HG03439 (cell line): ENCODE measurements around the gene PDGFD.
"Not testable (repeated sequence)": the region's sequence is repeated elsewhere in the genome, so short reads cannot be mapped to it uniquely, and the experiment has no call there.

Experiments used
- ATAC-seq: cut with Tn5 transposase; IDR thresholded peaks from one replicate; pipeline ENCODE4 v1.9.1; 2021; ENCODE audit warnings: mild to moderate bottlenecking, moderate library complexity; ENCODE audit not compliant: unreplicated experiment

Gene PDGFD

DNA sequence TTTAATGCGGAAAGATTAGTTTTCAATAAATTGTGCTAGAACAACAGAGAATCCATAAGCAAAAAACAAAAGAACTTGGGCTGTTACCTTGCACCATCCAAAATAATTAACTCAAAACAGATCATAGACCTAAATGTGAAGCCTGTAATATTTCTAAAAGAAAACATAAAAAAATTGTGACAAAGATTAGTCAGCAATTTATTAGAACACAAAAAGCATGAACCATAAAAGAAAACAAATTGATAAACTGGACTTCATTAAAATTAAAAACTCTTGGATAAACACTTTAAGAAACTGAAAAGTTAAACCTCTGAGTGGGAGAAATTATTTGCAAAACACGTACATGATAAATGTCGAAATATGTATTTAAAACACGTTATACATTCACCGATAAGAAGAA lies 106.0 kb downstream of the PDGFD start:
- ATAC-seq = no peak

DNA sequence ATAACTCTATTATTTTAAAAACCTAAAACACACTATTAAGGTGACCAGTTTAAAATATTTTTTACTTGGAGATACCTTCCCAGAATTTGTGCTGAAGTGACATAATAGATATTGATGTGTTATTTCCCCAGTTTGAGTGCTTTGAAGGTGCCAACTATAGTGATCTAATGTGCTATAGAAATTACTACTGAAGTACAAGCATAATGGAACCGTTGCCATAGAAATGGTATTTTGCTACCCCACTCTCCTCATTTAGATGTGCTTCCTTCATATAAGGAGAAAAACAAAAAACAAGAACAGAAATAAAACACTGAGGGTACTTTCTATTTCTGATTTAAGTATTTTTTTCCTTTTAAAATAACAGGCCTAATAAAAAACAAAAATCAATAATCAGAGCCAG lies 108.4 kb downstream of the PDGFD start:
- ATAC-seq = no peak

DNA sequence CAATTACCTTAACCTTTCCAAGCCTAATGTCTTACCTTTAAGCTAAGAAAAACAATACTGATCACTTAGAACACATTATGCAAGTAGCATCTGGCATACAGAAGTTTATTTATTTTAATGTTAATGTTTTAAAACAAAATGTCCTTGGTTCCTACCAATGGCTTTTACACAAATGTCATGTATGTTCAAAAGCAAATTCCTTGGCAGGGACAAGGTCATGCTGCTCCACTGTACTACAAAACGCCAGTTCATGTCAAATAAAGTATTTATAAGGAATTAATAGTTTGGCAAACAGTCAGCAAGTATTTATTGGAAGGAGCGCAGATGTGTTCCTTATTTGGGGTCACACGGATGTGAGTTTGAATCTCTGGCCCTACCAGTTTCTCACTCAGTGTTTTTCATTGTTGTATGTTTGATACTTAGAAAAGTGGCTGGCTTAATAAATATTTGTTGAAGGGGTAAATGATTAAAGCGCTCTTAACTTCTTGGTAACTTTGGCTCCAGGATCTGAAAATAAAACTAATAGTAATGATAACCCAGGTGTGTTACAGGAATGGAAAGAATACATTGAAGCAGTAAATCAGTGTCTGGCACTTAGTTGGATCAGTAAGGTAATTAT lies 108.9 kb downstream of the PDGFD start:
- no peak for ATAC-seq

DNA sequence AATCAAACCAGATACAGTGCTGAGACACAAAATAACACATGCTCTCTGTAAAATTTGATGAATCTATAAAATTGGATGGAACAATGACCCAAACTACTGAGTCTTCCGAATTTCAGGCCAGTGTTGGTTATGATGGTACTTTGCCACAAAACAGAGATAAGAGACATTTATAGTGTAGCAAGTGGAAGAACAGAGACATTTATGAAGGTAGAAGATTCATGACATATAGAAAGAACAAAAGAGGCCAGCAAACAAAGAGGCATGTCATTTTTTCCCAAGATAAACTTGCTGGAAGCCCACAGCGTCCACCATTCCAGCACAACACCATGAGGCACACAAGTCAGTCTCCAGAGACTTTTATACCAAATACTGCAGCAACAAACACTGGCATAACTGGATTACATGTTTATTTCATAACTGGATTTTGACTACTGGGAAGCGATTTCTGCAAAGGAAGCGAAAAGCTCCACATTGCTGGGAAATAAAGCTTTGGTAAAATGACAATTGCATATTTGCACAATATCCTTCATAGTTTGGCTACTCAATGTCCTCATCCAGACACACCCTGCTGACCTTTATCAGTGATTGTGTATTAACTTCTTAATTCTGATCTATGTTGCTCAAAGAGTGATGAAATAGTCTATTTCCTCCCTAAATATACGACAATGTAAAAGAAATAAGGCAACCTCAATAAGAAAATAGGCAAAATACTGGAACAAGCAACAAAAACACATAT lies 110.0 kb downstream of the PDGFD start:
- ATAC-seq = no peak

DNA sequence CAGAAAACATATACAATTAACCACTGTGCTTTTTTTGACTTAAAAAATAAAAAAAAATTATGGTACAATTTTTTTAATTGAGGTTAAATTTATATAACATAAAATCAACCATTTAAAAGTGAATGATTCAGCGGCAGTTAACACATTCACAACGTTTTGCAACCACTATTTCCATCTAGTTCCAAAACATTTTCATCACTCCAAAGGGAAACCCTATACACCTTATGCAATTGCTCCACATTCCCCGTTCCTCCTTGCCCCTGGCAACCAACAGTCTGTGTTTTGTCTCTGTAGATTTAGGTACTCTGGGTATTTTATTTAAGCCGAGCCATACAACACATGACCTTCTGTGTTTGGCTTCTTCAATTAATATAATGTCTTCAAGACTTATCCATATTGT lies 112.2 kb downstream of the PDGFD start:
- ATAC-seq = no peak

DNA sequence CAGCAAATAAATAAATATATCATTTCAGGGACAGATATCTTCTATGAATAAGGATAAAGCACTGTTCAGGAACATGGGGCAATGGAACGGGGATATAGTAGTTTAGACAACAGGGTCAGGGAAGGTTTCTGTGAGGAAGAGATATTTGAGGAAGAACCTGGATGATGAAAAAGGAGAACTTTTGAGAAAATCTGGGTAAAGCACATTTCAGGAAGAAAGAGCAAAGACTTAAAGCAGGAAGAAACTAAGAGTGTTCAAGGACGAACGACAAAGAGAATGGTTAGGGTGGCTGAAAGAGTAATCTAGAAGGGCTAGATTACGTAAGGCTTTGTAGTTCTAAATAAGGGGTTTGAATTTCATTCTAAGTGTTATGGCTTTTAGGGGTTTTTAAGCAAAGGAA lies 114.8 kb downstream of the PDGFD start:
- ATAC-seq = no peak

DNA sequence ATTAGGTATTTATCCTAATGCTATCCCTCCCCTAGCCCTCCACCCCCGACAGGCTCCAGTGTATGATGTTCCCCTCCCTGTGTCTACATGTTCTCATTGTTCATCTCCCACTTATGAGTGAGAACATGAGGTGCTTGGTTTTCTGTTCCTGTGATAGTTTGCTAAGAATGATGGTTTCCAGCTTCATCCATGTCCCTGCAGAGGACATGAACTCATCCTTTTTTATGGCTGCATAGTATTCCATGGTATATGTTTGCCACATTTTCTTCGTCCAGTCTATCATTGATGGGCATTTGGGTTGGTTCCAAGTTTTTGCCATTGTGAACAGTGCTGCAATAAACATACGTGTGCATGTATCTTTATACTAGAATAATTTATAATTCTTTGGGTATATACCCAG lies 117.1 kb downstream of the PDGFD start:
- not testable (repeated sequence) for ATAC-seq

DNA sequence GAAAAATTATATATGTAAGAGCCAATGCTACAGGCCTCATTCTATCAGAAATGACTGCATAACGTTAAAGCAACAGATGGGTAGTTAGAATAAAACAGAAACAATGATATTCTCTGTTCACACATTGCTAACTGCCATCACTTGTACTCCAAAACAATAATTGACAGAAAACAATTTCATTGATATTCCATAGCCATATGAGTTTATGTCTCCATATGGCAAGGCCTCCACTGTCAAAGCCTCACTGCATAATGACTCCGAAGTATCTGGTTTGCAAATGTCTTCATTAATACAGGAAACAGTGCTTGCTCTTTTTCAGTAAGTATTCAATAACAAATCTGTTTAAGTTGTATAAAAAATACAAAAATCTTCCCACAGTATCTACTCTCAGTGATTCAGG lies 117.6 kb downstream of the PDGFD start:
- ATAC-seq = no peak

DNA sequence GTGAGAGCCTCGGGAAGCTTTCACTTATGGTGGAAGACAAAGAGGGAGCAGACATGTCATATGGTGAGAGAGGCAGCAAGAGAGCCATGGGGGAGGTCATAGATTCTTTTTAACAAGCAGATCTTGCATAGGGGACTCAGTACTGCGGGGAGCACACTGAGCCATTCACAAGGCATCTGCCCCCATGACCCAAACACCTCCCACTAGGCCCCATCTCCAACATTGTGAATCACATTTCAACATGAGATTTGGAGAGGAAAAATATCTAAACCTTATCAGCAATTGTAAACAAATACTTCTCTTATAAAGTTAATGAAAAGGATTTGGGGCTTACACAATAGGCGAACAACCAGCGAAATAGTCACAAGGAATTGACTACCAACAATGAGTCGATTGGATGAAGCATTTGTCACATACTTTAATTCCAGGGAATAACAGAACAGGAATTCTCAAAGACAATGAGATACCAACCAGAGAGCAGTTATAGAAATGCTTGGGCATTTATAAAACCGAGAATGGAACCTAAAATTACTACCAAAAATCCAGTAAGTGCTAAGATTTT lies 120.2 kb downstream of the PDGFD start:
- ATAC-seq = no peak

DNA sequence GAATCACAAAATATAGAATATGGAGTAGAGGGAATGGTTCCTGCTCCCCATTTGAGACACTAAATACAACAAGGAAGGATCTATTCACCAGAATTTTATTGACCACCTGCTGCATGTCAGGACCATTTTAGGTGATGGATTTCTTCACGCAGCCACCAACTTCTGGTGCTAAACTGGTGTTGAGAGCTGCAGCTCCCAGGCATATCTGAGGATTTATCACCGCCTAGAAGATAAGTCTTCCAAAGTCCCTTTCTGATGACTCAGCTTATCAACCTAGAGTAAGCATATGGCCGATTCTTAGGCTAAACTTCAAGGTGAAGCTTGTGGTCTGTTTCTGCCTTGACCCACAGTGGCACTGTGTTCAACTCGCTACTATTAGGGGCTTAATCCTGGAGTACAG lies 120.8 kb downstream of the PDGFD start:
- ATAC-seq = no peak

DNA sequence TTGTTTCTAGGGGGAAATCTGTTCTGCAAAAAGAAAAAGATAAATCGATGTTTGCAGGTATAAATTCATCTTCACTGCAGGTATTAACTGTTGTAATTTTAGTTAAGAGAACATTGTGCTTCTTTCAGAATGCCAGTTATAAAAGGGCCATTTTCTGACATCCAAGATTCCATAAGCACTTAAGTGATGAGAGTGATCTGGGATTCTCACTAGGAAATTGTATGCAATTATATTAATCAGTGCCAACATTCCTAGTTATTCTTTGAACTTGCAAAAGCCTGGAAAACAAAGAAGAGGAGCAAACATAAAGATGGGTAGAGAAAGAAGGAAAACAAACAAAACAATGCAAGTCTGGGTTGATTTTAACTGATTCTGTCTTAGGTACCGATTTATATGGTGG lies 122.2 kb downstream of the PDGFD start:
- ATAC-seq = no peak

DNA sequence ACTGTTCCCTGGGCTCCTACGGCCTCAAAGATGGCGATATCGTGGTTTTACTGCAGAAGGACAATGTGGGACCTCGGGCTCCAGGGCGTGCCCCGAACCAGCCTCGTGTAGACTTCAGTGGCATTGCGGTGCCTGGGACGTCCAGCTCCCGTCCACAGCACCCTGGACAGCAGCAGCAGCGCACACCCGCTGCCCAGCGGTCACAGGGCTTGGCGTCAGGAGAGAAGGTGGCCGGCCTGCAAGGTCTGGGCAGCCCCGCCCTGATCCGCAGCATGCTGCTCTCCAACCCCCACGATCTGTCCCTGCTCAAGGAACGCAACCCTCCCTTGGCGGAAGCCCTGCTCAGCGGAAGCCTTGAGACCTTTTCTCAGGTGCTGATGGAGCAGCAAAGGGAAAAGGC lies 127.0 kb downstream of the PDGFD start:
- ATAC-seq = no peak

DNA sequence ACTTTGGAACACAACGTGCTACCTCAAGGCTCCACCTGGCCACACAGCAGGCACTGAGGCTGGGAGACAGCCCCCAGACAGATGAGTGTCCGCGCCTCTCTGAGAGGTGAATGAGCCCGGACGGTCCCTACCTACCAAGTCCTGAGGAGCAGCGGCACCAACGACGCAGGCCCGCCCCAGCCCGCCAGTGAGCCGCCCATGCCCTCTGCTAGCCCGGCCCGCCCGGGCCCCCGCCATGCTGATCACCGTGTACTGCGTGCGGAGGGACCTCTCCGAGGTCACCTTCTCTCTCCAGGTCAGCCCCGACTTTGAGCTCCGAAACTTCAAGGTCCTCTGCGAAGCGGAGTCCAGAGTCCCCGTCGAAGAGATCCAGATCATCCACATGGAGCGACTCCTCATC lies 127.4 kb downstream of the PDGFD start, which contains the start of gene DDI1:
Gene DDI1 (plus strand): TSS at position 53 of the 400 bp plus-strand sequence. CDS start 183 bp downstream, at position 236.
- no peak for ATAC-seq

DNA sequence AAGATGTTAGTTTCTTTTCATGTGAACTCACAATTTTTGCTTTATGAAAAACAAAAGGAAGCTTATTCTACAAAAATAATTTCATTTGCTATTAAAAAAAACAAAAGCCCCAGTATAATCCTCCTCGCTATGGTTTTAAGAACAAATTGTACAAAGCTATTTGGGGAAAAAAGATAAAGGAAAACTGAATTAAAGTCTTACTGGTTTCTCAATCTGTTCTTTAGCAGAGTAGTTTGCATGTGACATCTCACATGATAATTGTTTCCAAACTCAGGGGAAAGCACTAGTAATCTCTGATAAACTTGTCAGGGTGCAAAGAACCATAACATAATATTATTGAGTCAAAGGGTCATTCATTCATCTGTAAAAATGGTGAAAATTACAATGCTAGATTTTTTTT lies 130.4 kb downstream of the PDGFD start:
- no peak for ATAC-seq

DNA sequence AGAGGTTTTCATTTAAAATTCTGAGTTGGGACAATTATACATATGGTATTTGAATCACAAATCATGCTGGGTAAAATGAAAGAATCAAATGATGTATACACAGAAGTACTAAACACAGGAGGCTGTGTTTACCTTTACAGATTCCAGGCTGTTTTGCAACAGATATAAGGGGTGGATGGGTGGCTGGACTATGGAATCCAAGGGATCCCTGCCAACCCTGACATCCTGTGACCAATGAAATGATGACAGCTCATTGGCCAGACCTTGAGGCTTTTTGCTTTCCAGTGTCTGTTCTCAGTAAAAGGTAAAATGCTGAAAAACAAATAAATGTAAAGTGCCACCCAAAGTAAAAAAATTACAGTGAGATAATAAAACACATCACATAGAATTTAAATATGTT lies 130.8 kb downstream of the PDGFD start:
- no peak for ATAC-seq

DNA sequence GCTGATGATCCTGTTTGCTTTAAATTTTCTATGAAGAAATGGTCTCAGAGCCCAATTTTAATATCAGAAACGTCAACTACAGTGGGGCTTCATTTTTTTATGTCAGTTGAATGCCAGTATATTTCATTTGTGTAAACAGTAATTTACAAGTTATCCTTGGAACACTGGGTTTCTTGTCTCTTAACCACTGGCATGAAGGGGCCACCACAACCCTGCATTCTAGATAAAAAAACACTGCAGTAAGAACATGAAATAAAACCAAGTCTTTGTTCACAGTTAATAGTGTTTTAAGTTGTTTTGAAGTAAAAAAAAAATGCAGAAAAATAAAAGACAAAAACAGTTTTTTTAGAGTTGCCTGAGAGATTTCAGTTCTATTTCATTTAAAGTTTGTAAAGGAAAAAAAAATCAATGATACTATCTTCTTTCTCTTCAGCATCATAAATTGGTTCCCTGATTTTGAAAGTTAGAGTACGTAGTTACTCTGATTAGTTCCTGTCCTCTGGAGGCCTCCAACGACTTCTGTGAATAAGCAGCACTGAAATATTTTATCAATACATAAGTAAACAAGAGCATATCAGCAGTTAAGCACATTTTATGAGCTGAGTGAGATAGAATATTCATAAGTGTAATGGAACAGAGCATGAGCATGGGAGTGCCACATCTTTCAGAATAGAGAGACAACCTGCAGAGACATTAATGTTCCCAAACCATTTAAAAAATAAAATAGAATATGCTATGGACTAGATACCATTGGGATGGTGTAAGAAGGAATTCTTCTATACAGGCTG lies 135.3 kb downstream of the PDGFD start:
- no peak for ATAC-seq

DNA sequence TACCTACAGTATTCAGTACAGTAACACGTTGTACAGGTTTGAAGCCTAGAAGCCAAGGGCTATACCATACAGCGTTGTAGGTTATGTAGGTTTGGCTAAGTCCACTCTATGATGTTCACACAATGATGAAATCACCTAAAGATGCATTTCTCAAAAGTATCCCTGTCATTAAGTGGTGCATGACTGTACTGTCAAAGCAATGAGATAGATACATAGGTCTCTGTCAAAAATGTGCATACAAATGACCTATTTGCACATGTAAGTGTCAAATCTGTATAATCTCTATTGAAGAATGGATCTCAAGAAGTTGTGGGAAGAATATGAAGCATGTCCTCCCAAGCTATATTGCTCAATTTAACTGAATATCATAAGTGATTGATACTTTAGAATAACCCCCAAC lies 139.4 kb downstream of the PDGFD start:
- no peak for ATAC-seq

DNA sequence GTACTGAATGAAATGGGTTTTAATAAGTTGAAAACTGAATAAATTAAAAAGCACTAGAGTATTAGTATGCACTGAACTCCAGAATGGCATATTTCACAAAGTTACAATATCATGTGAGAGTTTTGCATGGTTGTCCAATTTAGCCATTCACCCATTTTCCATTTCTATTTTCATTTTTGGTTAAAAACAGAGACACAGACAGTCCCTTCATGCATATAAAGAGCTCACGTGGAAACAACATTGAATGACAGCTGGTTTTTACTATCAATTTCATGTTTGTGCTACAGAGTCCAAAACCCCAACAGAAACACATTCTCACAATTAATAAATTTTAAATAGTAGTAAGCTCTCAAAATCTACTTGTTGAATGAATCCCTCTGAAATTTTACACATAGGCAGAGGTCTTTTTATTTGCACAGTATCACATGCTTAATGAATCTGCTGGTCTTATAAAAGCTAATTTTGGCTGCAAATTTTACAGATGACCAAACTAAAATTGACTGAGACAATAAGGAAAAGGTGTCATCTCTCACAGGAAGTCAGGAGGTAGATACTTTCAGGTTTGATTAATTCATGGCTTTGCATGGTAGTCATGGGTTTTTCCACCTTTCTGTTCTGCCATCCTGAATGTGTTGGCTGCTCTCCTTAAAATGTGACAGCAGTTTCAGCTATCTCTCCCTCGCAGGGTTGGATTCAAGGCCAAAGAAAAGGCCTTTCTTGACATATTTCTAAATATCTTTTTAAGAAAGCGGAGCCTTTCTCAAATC lies 148.1 kb downstream of the PDGFD start:
- ATAC-seq = peak; percentile 89

DNA sequence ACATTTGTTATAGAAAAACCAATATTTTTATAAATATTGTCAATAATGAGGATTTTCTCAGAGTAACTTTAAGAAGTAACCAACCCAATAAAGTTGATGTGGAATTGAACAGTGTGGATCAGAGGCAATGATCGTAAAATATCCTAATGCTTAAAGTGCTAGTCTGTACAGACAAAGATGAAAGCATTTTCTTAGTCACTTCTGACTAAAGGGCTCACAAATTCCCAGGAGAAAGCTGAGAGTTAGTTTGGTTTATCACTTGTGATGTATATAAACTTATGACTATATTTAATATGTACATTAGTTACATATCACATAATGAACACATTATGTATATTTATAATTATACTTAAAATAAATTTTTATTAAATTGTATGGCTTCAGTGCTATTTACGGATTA lies 152.9 kb downstream of the PDGFD start:
- no peak for ATAC-seq

DNA sequence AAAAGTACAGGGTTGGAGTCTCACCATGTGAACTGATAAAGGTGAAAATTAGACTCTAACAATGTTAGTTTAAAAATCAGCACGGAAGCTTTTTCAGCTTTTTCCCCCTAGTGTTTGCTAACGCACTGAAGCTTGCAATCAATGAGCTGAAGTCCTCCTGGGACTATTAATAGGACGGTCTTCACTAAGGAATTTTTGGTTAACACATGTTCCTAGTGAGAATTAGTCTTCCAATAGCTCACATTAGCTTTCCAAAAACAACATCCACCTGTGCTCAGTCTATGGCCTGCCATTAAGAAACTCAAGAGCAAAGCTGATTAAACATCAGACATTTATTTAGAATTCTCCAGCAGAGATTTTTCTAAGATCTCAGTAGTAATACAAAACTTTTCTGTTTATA lies 154.2 kb downstream of the PDGFD start:
- no peak for ATAC-seq
